GM18873 (cell line): ENCODE measurements around the gene TMEM179.

ENCODE experiments used
- ATAC-seq: cut with Tn5 transposase; IDR thresholded peaks from one replicate; pipeline ENCODE4 v1.9.1; 2021; ENCODE audit warnings: mild to moderate bottlenecking, moderate library complexity, moderate number of reproducible peaks; ENCODE audit not compliant: unreplicated experiment, low FRiP score

Gene TMEM179

DNA sequence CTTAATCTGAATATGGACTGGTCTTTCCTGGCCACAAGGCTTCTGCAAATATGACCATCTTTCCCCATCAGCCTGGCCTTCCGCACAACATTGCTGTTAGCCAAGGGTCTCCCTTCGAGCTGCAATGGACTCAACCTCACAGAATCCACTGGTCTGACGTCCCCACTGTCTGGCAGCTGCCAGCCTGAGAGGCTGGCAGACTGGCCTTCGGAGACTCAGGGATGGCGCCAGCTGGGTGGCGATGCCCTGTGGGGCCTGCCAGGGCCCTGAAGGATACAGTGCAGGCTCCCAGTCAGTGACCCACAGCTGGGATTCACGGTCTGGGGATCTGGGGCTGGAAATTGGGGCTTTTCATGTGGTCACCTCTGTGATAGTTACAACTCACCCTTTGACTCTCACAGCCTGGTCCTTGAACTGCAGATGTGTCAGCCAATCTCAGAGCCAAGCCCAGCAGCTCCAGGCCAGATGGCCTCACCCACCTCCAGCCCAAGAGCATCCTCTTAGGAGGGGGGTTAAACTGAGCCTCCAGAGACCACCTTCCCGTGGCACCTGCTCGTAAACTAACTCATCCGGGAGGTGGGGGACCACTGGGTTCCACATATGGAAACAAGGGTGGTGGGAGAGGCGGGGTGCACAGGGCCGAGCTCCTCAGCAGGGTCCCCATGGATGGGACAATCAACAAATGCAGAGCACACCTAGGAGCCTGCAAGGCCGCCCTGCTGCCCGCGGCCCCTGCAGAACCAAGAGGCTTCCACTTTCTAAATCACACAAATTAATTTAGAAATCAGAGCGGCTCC lies 46.1 kb downstream of the TMEM179 start:
- ATAC-seq, result no peak

- ATAC-seq, result no peak
These were observed 46.8 kb downstream of the TMEM179 start for GRCh38 chr14:104557766-104558165.

DNA sequence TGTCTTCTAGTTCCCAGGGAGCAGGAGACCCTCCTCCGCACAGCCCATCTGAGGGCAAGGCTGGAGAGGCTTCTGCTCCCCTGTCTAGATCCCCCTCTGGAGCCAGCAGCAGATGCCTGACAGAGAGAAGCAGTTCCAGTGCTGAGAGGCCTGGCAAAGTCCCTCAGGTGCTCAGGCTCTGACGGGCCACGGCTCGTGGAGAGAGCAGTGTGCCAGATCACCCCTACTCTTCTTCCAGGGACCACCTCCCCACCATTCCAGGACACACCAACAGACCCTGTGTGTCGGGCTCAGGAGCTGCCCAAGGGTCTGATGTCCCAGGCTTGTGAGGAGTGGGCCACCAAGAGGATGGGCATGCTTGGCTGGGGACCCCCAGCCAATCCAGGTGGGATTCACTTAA lies 47.5 kb downstream of the TMEM179 start:
- ATAC-seq, result no peak

- ATAC-seq, result no peak
These were observed 48.1 kb downstream of the TMEM179 start for GRCh38 chr14:104556256-104557021.

DNA sequence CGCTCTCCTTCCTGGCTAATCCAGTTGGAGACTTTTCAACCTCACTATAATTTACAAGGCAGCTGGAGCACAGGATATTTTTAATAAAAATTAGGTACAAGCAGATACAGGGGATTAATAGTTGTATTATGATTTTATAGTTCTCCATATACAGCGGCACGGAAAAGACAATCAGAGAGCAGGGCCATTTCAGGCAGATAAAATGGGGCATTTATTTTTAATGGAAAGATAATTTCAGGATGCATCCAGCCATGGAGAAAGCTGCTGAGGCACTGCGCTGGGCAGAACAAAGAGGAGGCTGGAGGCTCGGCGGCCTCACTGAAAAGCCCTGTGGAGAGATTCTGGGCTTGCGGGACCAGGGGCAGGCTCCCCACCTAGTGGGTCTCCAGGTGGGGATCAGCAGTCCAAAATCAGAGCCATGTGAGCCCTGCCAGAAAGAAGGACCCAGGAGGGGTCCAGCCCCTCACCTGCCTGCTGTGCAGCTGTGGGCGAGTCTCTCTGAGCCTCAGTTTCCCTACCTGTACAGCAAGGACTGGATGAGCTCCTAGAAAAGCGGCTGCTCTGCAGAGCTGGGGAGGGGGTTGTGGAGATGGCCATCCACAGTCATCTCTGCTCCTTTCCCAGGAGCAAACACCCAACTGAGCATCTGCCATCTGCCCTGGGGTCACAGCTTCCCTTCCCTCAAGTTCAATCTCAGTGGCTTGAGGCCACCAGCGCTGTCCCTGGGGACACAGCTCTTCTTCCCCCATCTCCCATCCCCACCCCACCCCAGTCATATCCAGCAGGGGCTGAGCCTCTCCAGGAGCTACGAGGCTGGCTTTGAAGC lies 48.9 kb downstream of the TMEM179 start:
- ATAC-seq, result no peak

DNA sequence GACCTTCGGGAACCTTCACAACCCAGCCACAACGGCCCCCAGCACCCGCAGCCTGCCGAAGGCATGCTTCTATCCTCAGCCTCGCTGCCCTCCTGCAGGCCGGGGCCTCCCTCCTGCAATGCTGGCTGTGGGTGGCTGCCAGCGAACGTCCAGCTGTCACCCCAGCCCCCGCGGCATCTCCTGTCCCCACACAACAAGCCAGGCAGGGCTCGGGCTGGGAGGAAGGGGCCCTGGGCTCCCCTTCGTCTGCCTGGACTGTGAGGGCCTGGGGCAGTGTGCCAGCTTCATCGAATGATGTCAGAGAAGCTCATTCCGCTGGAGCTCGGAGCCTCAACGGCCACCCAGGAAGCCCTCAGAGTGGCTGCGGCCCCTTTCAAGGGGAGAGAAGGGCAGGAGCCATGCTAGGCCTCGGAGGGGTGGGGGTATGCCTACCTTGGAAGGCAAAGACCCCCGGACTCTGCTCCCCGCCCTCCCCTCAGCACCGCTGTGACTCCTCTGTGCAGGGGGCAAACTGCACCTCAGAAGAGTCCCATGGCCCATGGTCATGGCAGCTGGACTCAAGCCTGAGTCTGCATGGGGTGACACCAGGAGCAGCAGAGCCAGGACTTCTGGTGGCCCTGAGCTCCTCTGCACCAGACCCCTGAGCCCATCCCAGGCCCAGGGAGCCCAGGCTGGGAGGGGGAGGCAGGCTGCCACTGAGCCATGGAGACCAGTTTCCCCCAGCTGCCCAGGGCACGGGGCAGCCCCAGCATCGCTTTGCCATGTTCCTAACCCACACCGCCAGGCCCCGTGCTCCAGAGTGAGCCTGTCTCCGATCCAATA lies 49.8 kb downstream of the TMEM179 start:
- no peak for ATAC-seq

GRCh38 chr14:104554088-104554607 lies 50.4 kb downstream of the TMEM179 start:
- ATAC-seq, result no peak

DNA sequence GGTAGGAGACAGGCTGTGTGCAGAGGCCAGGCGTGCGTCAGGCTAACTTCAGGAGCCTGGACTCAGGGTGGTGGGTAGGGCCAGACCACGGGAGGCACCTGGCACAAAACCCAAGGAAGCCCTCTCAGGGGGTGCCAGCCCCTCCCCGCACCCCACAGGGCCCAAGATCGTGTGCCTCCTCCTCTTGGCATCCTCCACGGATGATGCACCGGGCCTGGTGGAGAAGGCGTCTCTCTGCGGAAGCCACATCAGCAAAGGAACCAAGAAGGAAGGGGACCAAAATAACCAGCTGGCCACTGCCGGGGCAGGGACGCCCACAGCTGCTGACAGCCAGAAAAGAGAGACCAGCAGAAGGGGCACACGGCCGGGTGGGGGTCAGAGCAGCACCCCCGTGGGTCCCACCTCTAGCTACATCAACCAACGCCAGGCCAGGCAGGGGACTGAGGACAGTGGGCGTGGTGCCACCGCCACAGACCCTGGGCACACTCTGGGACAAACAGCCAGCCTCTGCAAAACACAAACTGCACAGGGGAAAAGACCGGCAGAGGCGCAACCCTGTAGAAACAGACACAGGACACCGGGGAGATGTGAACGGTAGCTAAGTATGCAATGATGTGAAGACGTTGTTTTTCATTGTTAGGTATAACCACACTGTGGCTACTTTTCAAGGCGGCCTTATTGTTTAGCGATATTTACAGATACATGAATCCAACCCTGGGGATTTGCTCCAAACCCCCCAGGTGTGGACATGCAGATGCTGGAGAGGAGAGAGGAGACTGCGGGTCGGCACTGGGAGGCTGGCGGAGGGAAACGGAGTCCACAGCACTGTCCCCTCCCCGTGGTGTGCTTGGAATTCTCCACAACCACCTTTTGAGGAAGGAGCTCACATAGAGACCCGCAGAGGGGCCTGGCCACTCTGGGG lies 51.1 kb downstream of the TMEM179 start:
- no peak for ATAC-seq

- no peak for ATAC-seq
These were observed 51.8 kb downstream of the TMEM179 start for GRCh38 chr14:104552738-104553125.

GRCh38 chr14:104551851-104552737 lies 52.5 kb downstream of the TMEM179 start:
- no peak for ATAC-seq

DNA sequence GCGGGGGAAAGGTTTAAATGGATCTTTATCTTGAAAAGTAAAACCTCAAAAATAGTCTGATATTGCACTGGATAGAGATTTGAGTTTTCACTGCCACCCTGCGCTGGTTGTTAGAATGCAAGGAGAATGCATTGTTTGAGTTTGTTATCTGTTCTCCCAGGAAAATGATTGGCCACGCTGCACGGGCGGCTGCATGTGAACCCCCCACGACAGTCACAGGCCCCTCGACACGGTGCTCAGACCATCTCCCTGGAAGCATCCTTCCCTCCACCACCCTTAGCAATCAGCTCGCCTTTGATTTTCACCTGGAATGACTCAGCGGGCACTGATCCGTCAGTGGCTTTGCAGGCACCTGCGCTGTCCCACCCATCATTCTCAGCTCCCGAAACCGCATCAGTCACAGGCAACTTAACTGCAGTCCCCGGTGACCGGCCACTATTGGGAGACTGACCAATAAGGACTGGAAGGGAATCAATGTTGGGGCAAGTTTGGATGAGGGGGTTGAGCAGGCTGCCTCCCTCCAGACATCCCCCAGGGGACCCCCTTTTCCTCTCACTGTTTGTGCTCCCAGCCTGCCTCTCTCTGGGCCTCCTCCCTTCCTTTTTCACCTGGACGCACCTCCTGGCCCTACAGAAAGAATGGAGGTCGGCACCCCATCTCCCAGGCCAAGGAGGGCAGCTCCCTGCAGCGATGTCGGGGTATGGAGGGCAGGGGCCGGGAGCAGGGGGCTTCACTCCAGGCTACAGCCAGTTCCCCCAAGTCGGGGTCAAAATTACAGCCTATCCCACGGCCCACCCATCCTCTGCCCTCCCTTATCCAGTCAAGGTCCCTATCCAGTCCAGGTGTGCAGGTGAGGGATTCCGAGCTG lies 53.5 kb downstream of the TMEM179 start:
- ATAC-seq, result no peak

DNA sequence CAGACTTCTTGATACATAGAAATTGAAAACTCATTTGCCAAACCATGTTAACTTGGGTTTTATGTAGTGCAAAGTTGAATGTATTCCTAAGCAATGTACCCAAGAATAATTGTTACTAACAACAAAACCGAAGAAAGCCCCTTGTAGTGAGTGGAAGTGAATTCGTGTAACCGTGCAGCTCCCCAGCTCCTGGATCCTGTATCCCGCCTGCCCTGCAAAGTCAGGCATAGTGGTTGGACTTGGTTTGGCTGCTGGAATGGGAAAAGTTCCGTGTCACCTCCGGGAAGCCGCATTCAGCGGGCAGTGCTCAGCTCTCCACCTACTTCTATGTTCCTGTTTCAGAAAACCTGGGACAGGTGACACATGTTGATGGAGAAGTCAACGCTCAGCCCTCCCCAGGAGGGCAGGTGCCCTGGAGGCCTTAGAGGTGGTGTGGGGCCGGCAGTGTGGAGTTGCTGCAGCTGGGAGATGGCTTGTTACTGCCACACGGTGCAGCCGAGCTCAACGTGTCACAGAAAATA lies 54.2 kb downstream of the TMEM179 start:
- ATAC-seq, result no peak

GRCh38 chr14:104549536-104550339 lies 54.8 kb downstream of the TMEM179 start:
- ATAC-seq, result no peak

GRCh38 chr14:104548802-104549535 lies 55.6 kb downstream of the TMEM179 start:
- ATAC-seq, result no peak

GRCh38 chr14:104547998-104548700 lies 56.4 kb downstream of the TMEM179 start:
- no peak for ATAC-seq
